GM18867 (cell line): Measurements from ENCODE around the gene HPS3.
"Not testable (repeated sequence)": the region's sequence is repeated elsewhere in the genome, so short reads cannot be mapped to it uniquely, and the experiment has no call there.

Source experiments
- ATAC-seq: cut with Tn5 transposase; IDR thresholded peaks from one replicate; pipeline ENCODE4 v1.9.1; 2021; ENCODE audit warnings: mild to moderate bottlenecking, moderate library complexity; ENCODE audit not compliant: unreplicated experiment

Gene HPS3, protein sequence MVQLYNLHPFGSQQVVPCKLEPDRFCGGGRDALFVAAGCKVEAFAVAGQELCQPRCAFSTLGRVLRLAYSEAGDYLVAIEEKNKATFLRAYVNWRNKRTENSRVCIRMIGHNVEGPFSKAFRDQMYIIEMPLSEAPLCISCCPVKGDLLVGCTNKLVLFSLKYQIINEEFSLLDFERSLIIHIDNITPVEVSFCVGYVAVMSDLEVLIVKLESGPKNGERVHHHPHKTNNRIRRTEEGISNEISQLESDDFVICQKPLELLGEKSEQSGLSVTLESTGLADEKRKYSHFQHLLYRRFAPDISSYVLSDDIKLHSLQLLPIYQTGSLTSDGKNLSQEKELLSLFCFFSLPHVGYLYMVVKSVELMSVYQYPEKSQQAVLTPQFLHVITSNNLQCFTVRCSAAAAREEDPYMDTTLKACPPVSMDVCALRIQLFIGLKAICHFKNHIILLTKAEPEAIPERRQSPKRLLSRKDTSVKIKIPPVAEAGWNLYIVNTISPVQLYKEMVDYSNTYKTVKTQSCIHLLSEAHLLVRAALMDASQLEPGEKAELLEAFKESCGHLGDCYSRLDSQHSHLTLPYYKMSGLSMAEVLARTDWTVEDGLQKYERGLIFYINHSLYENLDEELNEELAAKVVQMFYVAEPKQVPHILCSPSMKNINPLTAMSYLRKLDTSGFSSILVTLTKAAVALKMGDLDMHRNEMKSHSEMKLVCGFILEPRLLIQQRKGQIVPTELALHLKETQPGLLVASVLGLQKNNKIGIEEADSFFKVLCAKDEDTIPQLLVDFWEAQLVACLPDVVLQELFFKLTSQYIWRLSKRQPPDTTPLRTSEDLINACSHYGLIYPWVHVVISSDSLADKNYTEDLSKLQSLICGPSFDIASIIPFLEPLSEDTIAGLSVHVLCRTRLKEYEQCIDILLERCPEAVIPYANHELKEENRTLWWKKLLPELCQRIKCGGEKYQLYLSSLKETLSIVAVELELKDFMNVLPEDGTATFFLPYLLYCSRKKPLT

DNA sequence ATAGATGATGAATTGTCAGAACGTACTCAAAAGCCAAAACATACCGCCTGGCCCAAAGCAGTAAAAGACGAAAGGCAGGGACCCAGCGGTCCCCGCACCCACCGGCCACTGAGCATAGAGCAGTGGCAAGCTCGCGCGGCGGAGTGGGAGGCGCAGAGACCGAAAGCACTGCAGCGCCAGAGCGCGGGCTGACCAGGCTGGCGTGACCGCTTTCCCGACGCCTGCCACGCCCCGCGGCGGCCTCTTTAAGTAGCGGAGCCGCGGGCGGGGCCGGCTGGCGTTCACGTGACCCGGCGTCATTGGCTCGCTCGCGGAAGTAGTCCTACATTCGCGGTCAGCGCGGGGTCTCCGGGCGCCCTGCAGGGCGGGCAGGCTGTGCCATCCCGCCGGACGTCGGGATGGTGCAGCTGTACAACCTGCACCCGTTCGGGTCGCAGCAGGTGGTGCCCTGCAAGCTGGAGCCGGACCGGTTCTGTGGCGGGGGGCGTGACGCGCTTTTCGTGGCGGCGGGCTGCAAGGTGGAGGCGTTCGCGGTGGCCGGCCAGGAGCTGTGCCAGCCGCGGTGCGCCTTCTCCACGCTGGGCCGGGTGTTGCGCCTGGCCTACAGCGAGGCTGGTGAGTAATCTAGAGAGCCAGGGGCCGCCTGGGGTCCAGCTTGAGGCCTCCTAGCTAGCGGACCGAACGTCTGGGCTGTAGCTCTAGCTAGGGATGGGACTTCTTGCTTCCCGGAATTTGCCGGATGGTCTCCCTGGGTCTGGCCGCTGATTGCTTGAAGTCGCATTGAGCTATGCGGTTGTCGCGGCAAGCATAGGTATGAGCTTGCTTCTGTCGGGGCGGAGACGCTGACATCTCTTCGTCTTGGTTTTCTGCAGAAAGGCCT lies at the start of gene HPS3:
TSS of gene HPS3 (plus strand) at position 313 of the 880 bp plus-strand sequence. CDS start at position 399, 86 bp downstream.
- peak; percentile 95 for ATAC-seq

DNA sequence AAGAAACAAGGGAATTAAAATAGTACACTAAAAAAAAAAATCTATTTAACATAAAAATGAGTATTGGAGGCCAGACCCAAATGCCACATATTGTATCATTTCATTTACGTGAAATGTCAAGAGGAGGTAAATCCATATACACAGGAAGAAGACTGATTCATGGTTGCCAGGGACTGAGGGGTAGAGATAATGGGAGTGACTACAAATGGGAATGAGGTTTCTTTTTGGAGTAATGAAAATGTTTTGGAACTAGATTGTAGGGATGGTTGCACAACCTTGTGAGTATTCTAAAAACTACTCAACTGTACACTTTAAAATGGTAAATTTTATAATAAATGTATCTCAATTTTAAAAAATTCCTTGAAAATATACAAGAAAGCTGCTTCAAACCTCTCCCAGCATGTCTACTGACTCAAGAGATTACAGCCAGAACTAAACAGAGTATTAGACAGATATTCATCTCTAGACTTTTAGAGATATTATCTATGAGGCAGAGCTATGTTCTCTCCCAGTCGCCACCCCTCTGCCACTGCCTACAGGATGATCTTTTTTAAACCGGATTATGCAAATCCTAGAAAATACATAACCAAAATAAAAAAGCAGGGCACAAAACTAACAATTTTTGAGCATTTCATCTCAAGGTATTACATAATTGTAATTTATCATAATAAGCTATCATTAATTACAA lies 49.3 kb upstream of the HPS3 start:
- no peak for ATAC-seq

DNA sequence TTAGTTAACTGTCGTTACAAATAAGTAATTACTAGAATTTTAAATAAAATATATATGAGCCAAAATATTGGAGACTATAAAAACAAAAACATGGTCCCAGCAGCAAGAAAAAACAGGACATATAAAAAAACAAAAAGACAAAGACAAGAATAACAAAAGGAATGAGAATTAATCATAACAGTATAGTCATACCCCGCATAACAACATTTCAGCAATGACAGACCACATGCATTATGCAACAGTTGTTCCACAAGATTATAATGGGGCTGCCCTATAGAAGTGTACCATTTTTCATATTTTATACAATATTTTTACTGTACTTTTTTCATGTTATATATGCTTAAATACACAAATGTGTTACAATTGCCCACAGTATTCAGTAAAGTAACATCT lies 48.7 kb upstream of the HPS3 start:
- ATAC-seq: no peak

DNA sequence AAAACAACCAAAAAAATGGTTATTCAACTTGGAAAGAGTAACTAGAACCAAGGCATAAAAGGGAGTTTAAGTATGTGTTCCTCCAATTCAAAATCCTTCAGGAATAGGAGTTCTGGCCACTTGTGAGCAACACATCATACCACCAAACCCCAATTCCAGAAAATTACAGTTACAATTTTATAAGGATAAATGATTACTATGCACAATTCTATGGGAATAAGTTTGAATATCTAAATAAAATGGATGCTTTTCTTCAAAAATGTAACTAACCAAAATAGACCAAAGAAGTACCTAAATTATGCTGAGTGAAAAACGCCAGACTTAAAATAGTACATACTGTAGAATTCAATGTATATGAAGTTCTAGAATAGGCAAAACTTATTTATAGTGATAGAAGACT lies 47.7 kb upstream of the HPS3 start:
- ATAC-seq: no peak

DNA sequence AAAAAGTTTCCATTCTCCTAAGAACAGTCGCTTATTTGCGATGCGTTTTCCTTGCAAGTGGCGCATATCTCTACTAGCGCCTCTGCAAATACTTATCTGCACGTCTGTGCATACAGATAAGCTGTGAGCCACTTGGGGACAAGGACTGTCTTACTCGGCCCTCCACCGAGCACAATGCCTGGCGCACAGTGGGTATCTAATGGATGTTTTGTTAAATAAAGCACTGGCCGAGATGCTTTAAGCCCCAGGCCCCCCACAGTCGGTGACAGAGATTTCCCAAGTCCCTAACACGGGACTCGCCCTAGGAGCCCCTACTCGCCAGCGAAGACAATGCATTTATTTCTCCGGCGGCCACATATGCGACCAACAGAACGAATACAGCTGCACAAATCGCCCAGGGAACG lies 43.6 kb upstream of the HPS3 start:
- peak; percentile 33 for ATAC-seq

DNA sequence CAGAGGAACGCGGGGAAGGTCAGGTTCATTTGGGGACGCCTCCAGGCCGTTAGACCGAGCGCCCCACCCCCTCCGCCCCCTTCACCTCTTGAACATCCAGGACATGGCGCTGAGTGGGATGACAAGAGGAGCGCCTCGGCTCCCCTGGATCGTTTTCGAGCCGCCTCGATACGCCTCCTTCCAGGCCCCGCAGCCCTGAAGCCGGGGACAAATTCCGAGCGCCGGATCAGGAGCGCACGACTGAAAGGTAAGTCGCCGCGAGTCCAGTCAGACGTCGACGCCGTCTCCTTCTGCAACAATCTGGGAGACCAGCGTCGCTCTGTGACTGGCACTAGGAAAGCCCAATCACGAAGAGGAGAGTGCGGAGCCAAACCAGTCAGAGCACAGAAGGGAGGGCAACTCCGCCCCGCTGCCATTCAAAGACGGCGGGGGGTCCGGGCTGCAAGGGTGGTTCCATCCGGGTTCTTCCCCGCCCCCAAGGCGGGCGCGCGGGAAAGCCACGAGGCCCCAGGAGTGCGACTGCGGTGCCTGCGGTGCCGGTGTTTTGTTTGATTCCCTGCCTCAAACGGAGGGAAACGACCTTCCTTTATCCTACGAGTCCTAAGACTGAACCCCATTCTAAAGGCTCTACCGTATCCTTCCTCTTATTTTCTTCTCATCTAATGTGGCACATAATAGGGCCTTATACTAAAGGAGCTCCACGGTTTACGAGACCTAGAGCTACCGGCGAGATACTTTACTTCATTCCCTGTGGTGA lies 43.0 kb upstream of the HPS3 start, which contains the start of gene HLTF:
TSS of gene HLTF (minus strand) at position 302 of the 757 bp plus-strand sequence. CDS start at position 105, 197 bp downstream.
- ATAC-seq: peak; percentile 99

DNA sequence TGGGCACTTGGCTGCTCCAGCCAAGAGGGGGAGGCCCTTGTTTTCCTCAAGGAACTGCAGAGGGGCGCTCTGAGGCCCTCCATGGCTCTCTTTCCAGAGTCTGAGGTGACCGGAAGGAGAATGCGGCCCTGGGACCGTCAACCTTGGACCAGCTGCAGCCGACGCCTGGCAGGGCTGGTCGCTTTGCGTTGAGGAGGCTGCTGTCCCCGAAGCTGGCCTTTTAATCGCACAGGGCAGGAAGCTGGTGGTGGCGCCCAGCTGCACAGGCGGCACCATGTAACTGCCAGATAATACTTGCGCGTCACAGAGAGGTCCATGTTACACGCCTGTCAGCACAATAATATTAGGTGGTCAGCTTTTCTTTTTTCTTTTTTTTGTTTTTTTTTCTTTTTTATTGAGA lies 42.2 kb upstream of the HPS3 start:
- ATAC-seq: no peak

DNA sequence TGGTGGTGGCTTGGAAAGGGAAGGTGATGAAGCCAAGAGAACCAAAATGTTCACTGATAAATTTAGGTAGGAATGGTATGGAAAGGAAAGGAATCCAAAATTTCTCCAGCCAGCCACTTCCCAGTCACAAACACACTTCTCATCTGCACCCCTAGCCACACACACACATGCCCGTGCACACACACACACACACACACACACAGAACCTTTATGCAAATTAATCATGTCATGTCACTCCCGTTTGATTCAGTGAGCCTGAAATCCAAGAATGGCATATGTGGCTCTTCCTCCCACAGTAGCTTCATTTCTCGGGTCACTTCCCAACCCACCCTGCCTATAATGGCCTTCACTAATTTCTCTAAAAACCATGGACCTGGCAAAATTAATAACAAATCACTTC lies 40.0 kb upstream of the HPS3 start:
- no peak for ATAC-seq

DNA sequence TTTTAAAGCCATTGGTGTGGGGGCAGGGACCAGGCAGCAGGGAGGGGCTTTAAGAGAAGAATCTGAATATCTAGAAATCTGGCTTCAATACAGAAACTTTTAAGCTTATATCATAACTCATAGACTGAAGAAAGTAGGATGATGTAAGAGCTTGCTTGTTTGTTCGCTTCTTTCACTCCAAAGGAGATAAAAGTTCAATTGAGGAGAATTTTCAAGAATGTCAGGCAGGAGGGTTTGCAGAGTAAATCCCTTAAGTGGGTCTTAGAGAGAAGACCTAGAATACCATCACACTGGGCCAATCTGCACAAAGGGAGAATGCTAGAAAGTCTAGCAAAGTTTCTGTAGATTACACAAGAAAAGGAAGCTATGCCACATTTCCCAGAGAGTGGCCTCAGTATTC lies 39.0 kb upstream of the HPS3 start:
- ATAC-seq: no peak

DNA sequence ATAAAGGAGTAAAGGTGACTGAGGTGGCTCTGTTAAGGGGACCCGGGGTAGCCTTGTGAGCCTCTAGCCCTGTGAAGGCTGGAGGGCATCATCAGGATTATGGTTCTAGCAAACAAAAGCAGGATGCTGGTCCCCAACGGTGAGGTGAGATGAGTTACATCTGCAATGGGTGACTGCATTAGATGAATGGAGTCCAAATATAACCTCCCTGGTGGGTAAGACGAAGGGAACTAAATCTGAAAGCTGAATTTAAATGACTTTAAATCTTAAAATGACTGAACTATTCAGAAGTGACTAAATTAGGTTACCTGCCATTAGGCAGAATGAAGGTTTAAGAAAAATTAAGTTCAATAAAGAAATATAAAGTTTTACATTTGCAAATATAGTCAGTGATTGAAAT lies 38.5 kb upstream of the HPS3 start:
- no peak for ATAC-seq

DNA sequence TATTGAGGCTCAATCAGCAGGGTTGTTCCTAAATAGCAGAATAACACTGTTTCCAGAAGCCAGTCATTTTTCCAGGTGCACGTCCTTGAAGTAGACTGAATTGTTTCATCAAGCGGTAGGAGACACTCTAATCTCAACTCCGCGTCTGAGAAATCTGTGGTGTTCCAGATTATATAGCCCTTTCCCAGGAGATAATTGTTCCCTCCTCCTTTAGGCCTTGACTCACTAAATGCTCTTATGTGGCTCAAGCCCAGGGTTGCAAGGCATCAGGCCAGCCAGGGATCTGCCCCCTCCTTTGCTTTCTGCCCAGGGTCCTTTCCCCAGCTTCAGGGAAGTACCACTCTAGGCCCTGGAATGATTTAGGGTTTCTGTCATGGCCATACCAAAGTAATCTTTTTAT lies 37.5 kb upstream of the HPS3 start:
- ATAC-seq: no peak

DNA sequence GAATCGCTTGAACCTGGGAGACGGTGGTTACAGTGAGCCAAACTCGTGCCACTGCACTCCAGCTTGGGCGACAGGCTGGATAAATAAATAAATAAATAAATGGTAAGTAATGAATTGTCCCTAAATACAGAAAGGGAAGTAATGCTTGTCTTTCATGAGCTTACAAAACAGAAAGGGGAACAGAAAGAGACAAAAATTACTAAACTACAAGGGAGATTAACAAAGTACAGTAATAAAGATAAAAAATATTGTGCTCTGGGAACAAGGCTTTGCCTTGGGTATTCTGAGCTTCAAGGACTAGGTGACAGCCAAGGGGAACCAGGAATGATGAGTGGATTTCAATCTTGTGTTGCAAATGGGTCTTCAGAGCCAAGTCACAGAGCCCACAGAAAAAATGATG lies 34.0 kb upstream of the HPS3 start:
- peak; percentile 83 for ATAC-seq

DNA sequence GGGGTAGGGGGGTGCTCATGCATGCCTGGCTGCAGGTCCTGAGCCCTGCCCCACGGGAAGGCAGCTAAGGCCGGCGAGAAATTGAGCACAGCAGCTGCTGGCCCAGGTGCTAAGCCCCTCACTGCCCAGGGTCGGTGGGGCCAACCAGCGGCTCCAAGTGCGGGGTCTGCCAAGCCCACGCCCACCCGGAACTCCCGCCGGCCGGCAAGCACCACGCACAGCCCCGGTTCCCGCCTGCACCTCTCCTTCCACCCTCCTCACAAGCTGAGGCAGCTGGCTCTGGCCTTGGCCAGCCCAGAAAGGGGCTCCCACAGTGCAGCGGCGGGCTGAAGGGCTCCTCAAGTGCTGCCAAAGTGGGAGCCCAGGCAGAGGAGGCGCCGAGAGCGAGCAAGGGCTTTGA lies 31.5 kb upstream of the HPS3 start:
- not testable (repeated sequence) for ATAC-seq

DNA sequence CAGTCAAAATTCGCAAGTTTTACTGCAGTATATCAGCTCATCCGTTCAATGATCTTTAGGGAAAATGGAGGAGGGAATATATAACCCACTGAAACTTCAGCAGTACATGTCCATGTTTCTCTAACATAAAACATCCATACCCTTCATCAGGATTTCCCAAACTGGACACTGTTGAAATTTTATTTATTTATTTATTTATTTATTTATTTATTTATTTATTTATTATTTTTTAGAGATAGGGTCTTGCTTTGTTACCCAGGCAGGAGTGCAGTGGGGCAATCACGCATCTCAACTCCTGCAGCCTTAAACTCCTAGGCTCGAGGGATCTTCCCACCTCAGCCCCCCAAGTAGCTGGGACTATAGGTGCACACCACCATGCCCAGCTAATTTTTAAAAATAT lies 28.3 kb upstream of the HPS3 start:
- ATAC-seq: no peak

DNA sequence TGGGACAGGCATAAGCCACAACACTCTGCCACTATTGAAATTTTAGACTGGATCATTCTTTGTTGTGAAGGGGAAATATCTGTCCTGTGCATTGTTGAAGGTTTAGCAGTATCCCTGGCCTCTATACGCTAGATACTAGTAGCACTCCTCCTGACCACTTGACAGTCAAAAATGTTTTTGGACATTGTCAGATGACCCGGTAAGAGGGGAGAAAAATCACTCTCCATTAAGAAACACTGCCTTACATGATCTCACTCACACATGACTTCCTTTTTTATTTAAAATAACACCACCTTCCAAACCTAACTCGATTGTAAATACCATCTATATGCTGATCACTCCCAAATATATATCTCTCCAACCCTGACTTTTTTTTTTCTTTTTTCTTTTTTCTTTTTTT lies 27.8 kb upstream of the HPS3 start:
- ATAC-seq: no peak

DNA sequence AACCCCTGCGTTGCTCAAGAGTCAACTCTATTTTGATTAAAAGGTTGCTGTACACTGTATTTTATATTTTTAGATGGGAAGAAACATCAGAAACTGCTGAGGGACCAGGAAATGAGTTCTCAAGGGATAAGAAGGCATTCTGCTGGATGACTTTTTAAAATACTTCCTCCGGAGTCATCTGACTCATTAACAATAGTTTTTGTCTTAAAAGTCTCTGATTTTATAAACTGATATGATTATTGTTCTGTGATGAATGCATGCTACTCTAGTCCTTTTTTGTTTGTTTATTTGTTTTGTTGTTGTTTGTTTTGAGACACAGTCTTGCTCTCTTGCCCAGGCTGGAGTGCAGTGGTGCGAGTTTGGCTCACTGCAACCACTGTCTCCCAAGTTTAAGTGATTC lies 25.0 kb upstream of the HPS3 start:
- ATAC-seq: no peak

DNA sequence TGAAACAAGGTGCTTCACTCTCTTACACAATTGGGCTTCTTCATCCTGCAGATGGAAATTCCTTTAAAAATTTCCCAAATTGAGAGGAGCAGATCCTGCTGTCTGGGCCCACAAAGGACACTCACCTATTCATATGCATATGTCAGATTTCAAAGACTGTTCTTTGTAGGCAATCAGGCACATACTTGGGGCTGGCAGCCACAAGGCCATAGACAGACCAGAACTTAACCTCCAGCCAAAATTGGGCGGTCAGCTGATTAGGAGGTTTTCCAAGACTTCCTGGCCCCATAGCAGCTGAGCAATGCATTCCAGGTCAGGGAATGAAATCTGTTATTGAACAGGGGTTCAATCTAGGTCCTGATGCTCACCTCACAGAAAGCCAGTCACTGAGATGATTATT lies 15.0 kb upstream of the HPS3 start:
- no peak for ATAC-seq

DNA sequence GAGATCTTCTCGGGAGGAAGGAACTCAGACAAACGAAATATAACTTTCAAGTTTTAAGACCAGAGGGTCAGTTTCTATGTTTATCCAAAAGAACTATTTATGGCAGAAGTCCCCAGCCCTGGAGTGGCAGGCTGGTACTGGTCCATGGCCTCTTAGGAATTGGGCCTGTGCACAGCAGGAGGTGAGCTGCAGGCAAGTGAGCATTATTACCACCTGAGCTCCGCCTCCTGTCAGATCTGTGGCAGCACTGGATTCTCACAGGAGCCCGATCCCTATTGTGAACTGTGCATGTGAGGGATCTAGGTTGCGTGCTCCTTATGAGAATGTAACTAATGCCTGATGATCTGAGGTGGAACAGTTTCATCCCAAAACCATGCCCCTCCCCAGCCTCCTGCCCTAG lies 14.3 kb upstream of the HPS3 start:
- no peak for ATAC-seq

DNA sequence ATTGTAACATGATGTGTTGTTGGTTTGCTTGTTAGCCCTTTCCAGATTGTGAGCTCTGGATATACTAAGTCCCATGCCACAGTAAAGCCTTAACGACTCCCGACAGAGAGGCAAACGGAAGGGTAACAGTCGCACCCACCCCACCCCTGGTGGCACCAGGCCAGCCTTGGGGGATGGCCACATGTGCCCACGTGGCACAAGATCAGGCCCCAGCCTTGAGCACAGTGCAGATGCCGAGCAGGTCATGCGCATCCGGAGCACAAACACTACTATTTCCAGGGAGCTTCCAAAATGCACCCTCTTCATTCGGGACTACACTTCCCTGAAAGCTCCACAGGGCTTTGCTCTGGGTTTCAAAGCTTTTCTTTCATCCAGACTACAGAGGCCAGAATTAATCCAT lies 10.7 kb upstream of the HPS3 start:
- ATAC-seq: no peak
